Mesodermal cell (in vitro differentiated cells): Measurements from ENCODE around the gene NDUFA6.

Experiments used
- H3K27ac ChIP-seq: 2 replicates; pipeline ENCODE4 v1.7.0; 2013; ENCODE audit warnings: mild to moderate bottlenecking, low read depth, low read length, moderate library complexity; ENCODE audit not compliant: severe bottlenecking
- H3K36me3 ChIP-seq: 2 replicates; pipeline ENCODE4 v1.7.1; 2013; ENCODE audit warnings: mild to moderate bottlenecking, low read length, moderate library complexity; ENCODE audit not compliant: control insufficient read depth, insufficient read depth
- H3K4me1 ChIP-seq: one replicate; pipeline ENCODE4 v1.7.1; 2013; ENCODE audit warnings: mild to moderate bottlenecking, low read length; ENCODE audit not compliant: insufficient read depth, control insufficient read depth, poor library complexity, severe bottlenecking
- H3K4me3 ChIP-seq: 2 replicates; pipeline ENCODE4 v1.7.0; 2013; ENCODE audit warnings: low read length, control low read depth, mild to moderate bottlenecking; ENCODE audit not compliant: insufficient read depth, poor library complexity, severe bottlenecking; ENCODE audit errors: extremely low read depth
- H3K9me3 ChIP-seq: 2 replicates; pipeline ENCODE4 v1.7.1; 2013; ENCODE audit warnings: mild to moderate bottlenecking, low read length, moderate library complexity; ENCODE audit not compliant: control insufficient read depth
- WGBS, 2 experiments: methylation state at CpG; one replicate each; pipeline ENCODE4 v1.1.5; 2013; ENCODE audit warnings: missing lambda C conversion rate in 2 of 2; ENCODE audit not compliant: insufficient coverage in 2 of 2; 5-methylcytosine and 5-hydroxymethylcytosine counted together

NDUFA6 gene

DNA sequence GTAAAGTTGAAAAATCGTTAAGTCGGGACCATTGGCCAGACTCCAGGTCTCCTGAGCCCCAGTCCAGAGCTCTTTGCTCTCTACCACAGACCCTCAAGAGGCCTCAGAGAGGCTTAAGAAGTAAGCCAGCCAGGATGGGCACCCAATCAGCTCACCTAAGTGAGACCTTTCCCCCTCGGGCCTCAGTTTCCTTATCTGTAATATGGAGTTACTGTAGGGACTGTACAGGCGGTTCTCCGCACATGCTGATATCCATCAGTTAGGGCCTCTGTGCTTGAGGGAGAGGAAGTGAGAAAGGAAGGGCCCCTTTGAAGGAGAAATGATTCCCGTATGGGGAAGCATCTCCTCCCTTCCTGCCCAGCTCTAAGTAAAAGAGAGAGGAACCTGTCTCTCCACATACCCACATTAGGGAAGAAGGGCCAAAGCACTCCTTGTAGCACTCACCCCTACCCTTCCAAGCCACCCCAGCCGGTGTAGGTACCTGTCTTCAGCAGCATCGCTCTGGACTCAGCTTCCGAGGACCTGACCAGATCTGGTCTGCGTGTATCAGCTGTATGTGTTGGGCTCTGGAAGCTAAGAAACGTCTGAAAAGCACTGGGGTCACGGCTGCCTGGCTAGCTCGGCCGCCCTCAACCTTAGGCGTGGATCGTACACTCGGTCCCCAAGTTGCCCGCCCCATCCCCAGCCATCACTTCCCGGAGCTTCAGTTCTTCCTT is 20.6 kb downstream of the NDUFA6 start:
- peak overlapping the region; percentile 57 for H3K27ac ChIP-seq

DNA sequence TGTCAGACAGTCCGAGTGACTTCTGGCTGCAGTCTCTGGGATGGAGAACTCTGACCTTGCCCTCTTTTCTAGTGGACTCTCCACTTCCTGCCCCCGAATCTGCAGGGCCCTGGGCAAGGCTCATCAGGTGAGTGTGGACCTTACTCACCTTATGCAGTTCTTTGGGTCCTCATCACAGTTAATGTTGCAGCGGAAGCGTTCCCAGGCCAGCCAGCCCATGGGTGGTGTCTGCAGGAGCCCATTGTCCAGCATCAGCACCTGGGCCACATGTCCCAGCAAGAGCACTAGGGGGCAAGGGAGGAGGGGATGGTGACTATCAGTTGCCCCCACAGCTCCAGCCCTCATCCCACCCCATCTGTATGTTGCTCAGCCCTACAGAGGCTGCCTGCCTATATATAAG is 22.3 kb downstream of the NDUFA6 start:
- H3K9me3 ChIP-seq = no peaks in the 10 kb centered on the region
- no peaks in the 10 kb centered on the region for H3K4me1 ChIP-seq
- no peak overlapping the region for H3K4me3 ChIP-seq
- 96 to 100% methylated on average over 2 of the region's 4 CpGs for WGBS, 2 experiments
- H3K27ac ChIP-seq = no peak overlapping the region
- peaks cover 29% of the 10 kb centered on the region for H3K36me3 ChIP-seq

More for the DNA sequence above, 20.6 kb downstream of the NDUFA6 start:
- Histone ChIP-seq H3K36me3 (peaks cover 24% of the 10 kb centered on the region), H3K9me3 (no peaks in the 10 kb centered on the region), H3K4me1 (no peaks in the 10 kb centered on the region), H3K4me3 (peak overlapping the region; percentile 57)
- WGBS, 2 experiments = 23 to 26% methylated on average over 13 to 18 of the region's 19 CpGs

DNA sequence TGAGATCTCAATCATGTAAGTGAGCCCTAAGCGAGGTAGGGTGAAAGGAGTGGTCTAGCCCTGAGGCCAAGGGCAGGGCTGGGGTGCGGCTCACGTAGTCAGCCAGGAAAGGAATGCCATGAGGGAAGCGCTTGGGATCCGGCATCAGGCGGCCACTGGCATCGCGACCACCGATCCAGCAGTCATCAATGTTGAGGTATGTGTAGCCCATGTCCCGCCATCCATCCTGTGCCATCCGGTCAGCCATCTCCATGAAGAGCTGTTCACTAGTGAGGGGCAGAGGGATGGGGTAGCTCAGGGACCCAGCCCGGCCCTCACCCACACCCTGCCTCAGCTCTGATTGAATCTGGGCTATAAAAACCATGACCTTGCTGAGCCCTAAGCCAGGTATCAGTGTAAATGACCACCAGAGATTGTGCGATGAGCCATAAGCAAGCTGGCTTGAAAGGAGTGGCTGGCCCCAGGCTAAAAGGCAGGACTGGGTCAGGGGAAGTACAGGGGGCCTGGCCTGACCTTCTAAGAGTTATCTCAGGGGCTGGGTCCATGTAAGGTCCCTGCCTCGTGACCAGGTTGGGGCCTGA is 22.8 kb downstream of the NDUFA6 start:
- Histone ChIP-seq H3K9me3 (no peaks in the 10 kb centered on the region), H3K36me3 (peaks cover 29% of the 10 kb centered on the region), H3K4me3 (no peak overlapping the region), H3K4me1 (no peaks in the 10 kb centered on the region), H3K27ac (no peak overlapping the region)
- WGBS, 2 experiments = 87 to 88% methylated on average over 14 of the region's 14 CpGs

DNA sequence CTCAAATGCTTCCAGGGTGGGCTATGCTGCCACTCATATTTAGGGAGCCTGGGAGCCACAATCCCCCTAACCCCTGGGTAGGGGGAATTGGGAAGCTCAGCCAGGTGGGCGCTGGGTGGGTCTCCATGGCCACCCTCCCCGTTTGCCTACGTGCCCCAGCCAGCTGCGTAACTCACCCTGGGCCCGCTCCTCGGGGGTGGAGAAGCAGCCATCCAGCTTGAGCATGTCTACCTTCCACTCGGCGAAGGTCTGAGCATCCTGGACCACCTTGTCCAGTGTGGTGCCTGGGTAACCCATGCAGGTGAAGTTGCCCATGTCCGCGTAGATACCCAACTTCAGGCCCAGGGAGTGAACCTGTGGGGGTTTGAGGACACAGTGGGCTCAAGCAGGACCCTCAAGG is 23.6 kb downstream of the NDUFA6 start:
- Histone ChIP-seq H3K36me3 (peaks cover 29% of the 10 kb centered on the region), H3K27ac (no peak overlapping the region), H3K4me1 (no peaks in the 10 kb centered on the region), H3K4me3 (no peak overlapping the region), H3K9me3 (no peaks in the 10 kb centered on the region)
- 96 to 100% methylated on average over 10 of the region's 10 CpGs for WGBS, 2 experiments

DNA sequence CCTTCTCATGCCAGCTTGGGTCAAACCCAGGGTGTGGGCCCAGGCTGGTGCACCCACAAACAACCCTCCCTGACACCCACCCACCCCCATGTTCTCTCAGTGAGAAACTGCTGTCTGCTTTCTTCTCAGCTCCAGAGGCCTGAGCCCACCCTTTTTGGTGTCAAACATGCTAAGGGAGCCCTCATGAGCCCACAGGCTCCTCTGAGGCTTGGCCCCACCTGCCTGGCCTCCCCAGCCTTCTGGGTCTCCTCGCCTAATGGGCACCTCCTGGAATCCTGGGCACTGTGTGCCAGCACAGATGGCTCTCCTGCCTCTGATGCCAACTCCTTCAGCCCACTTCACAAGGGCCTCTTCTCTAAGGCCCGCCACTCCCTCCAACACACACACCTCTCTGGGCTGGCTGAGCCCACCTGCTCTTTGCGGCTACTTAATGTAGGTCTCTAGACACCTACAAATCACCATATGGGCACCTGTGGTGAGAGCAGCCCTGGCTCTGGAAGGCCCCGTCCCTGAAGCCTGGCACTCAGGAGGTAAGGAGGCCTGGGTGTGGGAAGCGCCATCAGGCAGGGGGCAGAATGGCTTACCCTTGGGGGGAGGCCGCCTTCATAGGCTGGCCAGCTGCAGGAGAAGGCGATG is 24.3 kb downstream of the NDUFA6 start:
- Histone ChIP-seq H3K36me3 (peaks cover 32% of the 10 kb centered on the region), H3K9me3 (no peaks in the 10 kb centered on the region), H3K4me1 (no peaks in the 10 kb centered on the region), H3K4me3 (no peak overlapping the region), H3K27ac (no peak overlapping the region)
- WGBS, 2 experiments = 86 to 95% methylated on average over 5 to 6 of the region's 7 CpGs

DNA sequence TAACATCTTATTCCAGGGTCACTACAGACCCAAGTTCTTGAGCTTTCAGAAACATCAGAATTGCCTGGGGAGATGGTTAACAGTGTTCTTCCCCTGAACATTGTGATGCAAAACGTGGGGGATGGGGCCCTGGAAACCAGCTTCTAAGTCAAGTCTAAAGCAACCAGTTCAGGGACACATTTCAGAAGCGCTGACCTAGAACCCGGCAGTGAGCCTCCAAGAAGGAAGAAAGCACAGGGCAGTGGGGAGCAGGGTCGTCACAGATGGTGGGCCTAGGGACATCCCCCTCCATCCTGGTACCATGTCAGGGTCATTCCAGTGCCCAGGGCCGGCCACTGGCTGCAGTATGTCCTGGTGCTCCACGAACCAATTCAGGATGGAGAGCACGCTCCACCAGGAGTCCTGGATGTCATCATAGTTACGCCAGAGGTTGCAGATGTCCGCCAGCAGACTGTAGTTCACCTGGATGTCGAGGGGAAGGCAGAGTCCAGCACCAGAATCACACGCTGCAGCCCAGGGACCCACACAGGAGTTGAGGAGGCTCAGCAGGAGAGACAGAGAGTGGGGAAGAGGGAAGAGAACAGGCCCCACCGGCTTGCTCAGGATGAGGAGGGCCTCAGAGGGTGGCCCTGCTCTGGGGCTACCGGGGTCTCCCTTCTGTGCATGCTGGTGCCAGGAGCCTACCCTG is 25.0 kb downstream of the NDUFA6 start:
- H3K36me3 ChIP-seq = peaks cover 38% of the 10 kb centered on the region
- H3K9me3 ChIP-seq = no peaks in the 10 kb centered on the region
- no peaks in the 10 kb centered on the region for H3K4me1 ChIP-seq
- WGBS, 2 experiments = 79 to 87% methylated on average over 12 to 13 of the region's 13 CpGs
- no peak overlapping the region for H3K27ac ChIP-seq
- H3K4me3 ChIP-seq = no peak overlapping the region

DNA sequence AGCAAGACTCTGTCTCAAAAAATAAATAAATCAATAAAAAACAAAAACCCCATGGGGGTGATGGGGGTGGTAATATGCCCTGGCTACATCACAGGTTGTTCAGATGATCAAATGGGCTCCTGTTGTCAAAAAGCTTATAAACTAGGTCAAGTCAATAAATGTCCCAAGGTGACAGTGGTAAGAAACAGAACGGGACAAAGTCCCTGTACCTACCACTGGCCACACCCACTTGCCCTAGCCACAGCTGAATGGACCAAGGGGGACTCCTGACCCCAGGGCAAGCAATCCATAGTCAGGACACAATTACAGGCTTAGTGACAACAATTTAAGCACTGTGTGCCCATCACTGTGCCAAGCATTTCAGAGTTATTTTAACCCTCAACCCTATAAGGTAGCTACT is 25.9 kb downstream of the NDUFA6 start:
- no peak overlapping the region for H3K4me3 ChIP-seq
- H3K4me1 ChIP-seq = no peaks in the 10 kb centered on the region
- peaks cover 48% of the 10 kb centered on the region for H3K36me3 ChIP-seq
- no peak overlapping the region for H3K27ac ChIP-seq
- no peaks in the 10 kb centered on the region for H3K9me3 ChIP-seq
- 100% methylated on average over 1 of the region's 1 CpG for WGBS, 2 experiments

DNA sequence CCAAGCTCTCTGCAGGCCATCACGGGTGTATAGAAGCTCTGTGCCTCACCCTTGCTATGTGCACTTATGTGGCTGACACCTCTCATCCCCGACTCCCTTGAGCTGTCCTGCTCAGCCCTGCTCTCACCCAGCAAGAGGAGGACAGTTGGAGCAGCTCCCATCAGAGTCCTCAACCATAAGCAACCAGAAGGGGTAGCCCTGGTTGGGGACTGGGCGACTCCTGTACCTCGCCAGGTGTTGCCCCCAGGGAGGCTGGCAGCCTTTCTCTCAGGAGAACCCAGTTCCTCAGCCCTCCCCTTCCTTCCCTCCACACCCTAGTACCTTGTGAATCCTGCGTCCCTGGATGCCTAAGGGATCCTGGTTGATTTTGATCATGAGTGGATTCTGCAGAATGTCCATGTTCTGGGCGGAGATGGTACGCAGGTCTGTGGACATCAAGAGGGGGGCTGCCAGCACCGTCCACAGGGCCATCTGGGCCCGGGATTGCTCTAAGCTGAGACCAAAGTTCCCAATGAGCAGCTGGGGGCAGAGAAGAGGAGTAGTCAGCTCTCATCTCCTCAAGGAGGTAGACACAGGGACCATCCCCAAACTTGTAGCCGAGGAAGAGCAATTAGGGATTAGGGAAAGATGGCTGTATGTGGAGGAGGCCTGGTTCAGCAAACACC is 27.9 kb downstream of the NDUFA6 start:
- Histone ChIP-seq H3K36me3 (peaks cover 55% of the 10 kb centered on the region), H3K4me3 (no peak overlapping the region), H3K4me1 (no peaks in the 10 kb centered on the region), H3K27ac (no peak overlapping the region), H3K9me3 (peaks cover 10% of the 10 kb centered on the region)
- 88 to 92% methylated on average over 7 to 9 of the region's 10 CpGs for WGBS, 2 experiments

DNA sequence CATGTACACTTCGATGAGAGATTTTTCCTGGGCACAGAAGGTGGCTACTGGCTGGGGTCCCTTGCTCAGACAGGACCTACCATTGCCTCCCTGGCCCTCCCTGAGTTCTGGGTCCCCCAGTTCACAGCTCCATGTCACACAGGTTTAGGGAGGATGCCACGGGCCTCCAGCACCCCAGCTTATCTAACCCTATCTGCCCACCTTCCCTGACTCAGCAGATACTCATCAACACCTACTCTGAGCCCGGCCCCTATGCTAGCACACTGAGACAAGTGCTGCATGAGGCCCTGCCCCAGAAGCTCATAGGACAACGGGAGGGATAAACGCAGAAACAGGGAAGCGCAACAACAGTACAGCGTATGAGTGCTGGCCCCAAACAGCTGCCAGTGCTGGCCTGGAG is 29.5 kb downstream of the NDUFA6 start:
- Histone ChIP-seq H3K4me3 (no peak overlapping the region), H3K9me3 (peaks cover 23% of the 10 kb centered on the region), H3K36me3 (peaks cover 44% of the 10 kb centered on the region), H3K27ac (no peak overlapping the region), H3K4me1 (no peaks in the 10 kb centered on the region)
- 96 to 100% methylated on average over 4 to 6 of the region's 7 CpGs for WGBS, 2 experiments

DNA sequence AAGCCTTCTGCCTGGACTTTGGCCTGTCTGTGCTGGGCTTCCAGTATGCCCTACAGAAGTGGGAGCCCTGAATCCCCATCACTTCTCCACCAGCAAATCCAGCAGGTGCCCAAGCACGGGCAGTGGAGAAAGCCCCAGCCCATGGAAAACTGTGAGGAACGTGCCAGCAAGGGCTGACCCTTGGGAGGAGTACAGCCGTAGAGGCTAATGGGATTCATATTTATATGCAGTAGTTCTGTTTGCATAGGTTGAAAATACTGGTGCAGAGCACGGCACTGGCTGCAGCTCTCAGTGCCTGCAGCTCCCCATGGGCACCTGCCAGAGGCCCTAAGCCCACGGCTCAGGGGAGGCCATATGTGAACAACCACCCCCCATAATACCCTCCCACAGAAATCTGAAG is 30.1 kb downstream of the NDUFA6 start:
- no peak overlapping the region for H3K4me3 ChIP-seq
- H3K4me1 ChIP-seq = no peaks in the 10 kb centered on the region
- peaks cover 44% of the 10 kb centered on the region for H3K36me3 ChIP-seq
- 83% methylated on average over 3 of the region's 5 CpGs; no CpG with 5 or more reads in 1 of the 2 experiments for WGBS, 2 experiments
- H3K9me3 ChIP-seq = peaks cover 23% of the 10 kb centered on the region
- H3K27ac ChIP-seq = no peak overlapping the region
